ENCODE results near the gene RNF123.

DNA sequence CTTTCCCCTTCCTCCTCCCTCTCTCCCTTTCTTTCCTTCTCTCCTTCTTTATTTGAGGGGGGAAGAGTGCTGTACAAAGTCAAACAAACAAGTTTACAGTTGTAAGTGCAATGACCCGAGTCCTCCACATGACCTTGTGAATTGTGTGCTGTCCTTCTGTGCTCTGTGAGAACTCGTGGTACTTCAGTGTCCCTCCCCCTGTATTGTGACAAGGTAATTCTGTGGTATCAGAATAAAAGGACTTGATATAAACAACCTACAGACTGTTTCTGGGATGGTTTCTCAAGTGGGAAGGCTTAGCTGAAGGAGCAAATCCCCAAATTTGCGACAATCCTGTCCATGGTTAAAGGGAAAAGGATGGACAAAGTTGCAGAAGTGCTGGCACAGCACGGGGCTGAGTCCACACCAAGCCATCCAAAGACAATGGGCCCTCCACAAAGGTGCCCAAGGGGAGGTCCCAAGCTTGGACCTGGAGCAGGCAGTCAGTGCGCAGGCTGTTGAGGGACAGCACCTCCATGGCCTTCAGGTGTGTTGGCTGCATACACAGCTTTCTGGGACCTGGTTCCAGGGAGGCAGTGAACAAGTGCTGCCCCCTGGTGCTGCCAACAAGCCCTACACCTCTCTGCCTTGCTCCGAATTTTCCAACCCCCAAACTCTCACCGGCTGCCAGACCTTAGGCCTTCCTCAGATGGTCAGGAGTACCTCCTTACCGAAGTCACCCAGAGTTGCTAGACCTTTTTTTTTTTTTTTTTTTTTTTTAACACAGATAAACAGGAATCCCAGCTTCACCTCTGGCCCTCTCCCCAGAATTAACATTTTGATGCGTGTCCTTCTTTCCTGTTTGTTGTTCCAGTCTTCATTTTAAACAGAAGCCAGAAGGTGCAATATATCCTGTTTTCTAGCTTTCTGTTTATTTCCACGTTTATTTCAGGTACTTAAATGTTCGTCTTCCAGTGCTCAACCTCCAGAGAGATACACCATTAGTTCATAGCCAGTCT, 17.8 kb upstream of the RNF123 start:
- TF ChIP-seq, protein P1, sequence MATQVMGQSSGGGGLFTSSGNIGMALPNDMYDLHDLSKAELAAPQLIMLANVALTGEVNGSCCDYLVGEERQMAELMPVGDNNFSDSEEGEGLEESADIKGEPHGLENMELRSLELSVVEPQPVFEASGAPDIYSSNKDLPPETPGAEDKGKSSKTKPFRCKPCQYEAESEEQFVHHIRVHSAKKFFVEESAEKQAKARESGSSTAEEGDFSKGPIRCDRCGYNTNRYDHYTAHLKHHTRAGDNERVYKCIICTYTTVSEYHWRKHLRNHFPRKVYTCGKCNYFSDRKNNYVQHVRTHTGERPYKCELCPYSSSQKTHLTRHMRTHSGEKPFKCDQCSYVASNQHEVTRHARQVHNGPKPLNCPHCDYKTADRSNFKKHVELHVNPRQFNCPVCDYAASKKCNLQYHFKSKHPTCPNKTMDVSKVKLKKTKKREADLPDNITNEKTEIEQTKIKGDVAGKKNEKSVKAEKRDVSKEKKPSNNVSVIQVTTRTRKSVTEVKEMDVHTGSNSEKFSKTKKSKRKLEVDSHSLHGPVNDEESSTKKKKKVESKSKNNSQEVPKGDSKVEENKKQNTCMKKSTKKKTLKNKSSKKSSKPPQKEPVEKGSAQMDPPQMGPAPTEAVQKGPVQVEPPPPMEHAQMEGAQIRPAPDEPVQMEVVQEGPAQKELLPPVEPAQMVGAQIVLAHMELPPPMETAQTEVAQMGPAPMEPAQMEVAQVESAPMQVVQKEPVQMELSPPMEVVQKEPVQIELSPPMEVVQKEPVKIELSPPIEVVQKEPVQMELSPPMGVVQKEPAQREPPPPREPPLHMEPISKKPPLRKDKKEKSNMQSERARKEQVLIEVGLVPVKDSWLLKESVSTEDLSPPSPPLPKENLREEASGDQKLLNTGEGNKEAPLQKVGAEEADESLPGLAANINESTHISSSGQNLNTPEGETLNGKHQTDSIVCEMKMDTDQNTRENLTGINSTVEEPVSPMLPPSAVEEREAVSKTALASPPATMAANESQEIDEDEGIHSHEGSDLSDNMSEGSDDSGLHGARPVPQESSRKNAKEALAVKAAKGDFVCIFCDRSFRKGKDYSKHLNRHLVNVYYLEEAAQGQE (IDR thresholded peaks at IDR 0.05; ENCODE audit: low read depth) = no peak
- TF ChIP-seq CTCF (IDR thresholded peaks at IDR 0.05 in 2 of 3, conservative IDR thresholded peaks at IDR 0.05 in 1 of 3; ENCODE audit: borderline replicate concordance in 1 of 3, insufficient read depth in 1 of 3, low read depth in 2 of 3, low read length in 2 of 3) (peak in 2 of 3 experiments; percentile 87 to 93; a peak in 4 of 6 replicates), ZNF274 (IDR thresholded peaks at IDR 0.05; ENCODE audit: low read depth, low read length) (no peak)

Data from HCT116 (cell line).